K562 (cell line): ENCODE results near the gene ATF5. TPM values are rescaled to one million over a fixed set of nuclear protein-coding genes. Genes with fewer than 3 reads are reported as not detected.

Source experiments
- CBFA2T2 ChIP-seq: fragments of 450-650 bp; conservative IDR thresholded peaks from 2 replicates; pipeline ENCODE4 v1.6.1; 2017; ENCODE audit warnings: mild to moderate bottlenecking
- CEBPG ChIP-seq, 3 experiments: fragments of 200-800 bp in 1 of 3; sonication (Bioruptor generic) in 1 of 3; sonication (generic) in 1 of 3; formaldehyde crosslinking in 1 of 3; IDR thresholded peaks in 2 of 3; conservative IDR thresholded peaks in 1 of 3; 2 replicates each; pipeline versions ENCODE4 v1.6.1 to v1.8.0; 2016 to 2022; ENCODE audit warnings: missing compliant biosample characterization in 2 of 3, missing genetic modification characterization in 2 of 3, mild to moderate bottlenecking in 1 of 3, missing genetic modification reagents in 1 of 3
- KDM4B ChIP-seq, 2 experiments: fragments of 450-650 bp in 1 of 2; sonication (generic) in 1 of 2; IDR thresholded peaks; 2 replicates each; pipeline ENCODE4 v1.6.1; 2016 to 2017; ENCODE audit warnings: borderline replicate concordance in 2 of 2, antibody characterized with exemption in 1 of 2, low read depth in 1 of 2, mild to moderate bottlenecking in 1 of 2
- KLF16 ChIP-seq: IDR thresholded peaks from 2 replicates; pipeline ENCODE4 v1.6.1; 2016; ENCODE audit warnings: antibody characterized with exemption
- NONO ChIP-seq, 2 experiments: fragments of 200-400 bp in 1 of 2; fragments of 450-650 bp in 1 of 2; formaldehyde crosslinking in 1 of 2; IDR thresholded peaks; 2 replicates each; pipeline ENCODE4 v1.6.1; 2017; ENCODE audit warnings: low read depth in 2 of 2, mild to moderate bottlenecking in 2 of 2, moderate library complexity in 2 of 2, low read length in 1 of 2
- NR4A1 ChIP-seq, 2 experiments: fragments of 250-450 bp in 1 of 2; fragments of 450-650 bp in 1 of 2; sonication (Bioruptor Pico) in 1 of 2; IDR thresholded peaks; 2 replicates each; pipeline versions ENCODE4 v1.4.0 to v1.6.1; 2016 to 2020; ENCODE audit warnings: mild to moderate bottlenecking in 2 of 2, missing compliant biosample characterization in 1 of 2, missing genetic modification characterization in 1 of 2, moderate library complexity in 1 of 2
- RFX5 ChIP-seq: IDR thresholded peaks from 2 replicates; pipeline ENCODE4 v1.6.1; 2011; ENCODE audit warnings: low read depth, mild to moderate bottlenecking, improper control_type of control experiment, low read length
- SMAD2 ChIP-seq: fragments of 150-350 bp; IDR thresholded peaks from 2 replicates; pipeline ENCODE4 v1.6.1; 2014; ENCODE audit warnings: low read depth, mild to moderate bottlenecking, low read length
- SMARCE1 ChIP-seq: fragments of 450-650 bp; IDR thresholded peaks from 2 replicates; pipeline ENCODE4 v1.7.1; 2016; ENCODE audit warnings: mild to moderate bottlenecking
- TBP ChIP-seq: optimal IDR thresholded peaks from 2 replicates; pipeline ENCODE3; 2011; ENCODE audit warnings: low read depth, low read length, improper control_type of control experiment
- XRCC3 ChIP-seq: fragments of 450-650 bp; IDR thresholded peaks from 2 replicates; pipeline ENCODE4 v1.6.1; 2017; ENCODE audit warnings: mild to moderate bottlenecking, moderate library complexity
- XRCC4 ChIP-seq: IDR thresholded peaks from one replicate; pipeline ENCODE4 v1.6.1; 2011; ENCODE audit not compliant: insufficient read depth, insufficient read length; ENCODE audit errors: extremely low read depth
- ZNF408 ChIP-seq: fragments of 250-450 bp; sonication (Bioruptor Pico); IDR thresholded peaks from 2 replicates; pipeline ENCODE4 v1.4.0; 2020; ENCODE audit warnings: low read depth, mild to moderate bottlenecking, moderate library complexity
- ZNF589 ChIP-seq: fragments of 200-800 bp; sonication (Bioruptor generic); IDR thresholded peaks from 2 replicates; pipeline ENCODE4 v1.6.1; 2016; ENCODE audit warnings: low read depth, missing genetic modification characterization, missing compliant biosample characterization
- ZSCAN29 ChIP-seq: fragments of 450-650 bp; IDR thresholded peaks from 2 replicates; pipeline ENCODE4 v1.6.1; 2017
- polyA plus RNA-seq, 8 experiments: library from polyadenylated mRNA; depleted of rRNA in 4 of 8; stranded (reverse) in 5 of 8; unstranded in 3 of 8; fragments of >200 nt; fragmentation: Nextera tagmentation in 2 of 8; fragmentation: Illumina TruSeq in 1 of 8; extraction: Ambion mirVana in 2 of 8; extraction: Trizol in 1 of 8; gene quantifications; 2 replicates each; pipeline versions ENCODE4 v1.2.1 to v1.2.3, GENCODE V29; 2011 to 2014; ENCODE audit warnings: inconsistent platforms in 1 of 8, missing spikeins in 1 of 8
- total RNA-seq, 7 experiments: library from RNA; depleted of rRNA in 6 of 7; stranded (reverse); fragments of >200 nt in 6 of 7; fragmentation: Illumina TruSeq in 2 of 7; extraction: Trizol in 2 of 7; gene quantifications; 2 replicates each; pipeline versions ENCODE4 v1.2.1 to v1.2.3, GENCODE V29; 2011 to 2021; ENCODE audit warnings: low replicate concordance in 1 of 7
- TF ChIP-seq, protein P1 (sequence below), 2 experiments: IDR thresholded peaks; 2 replicates each; pipeline ENCODE4 v1.6.1; 2011; ENCODE audit warnings: borderline replicate concordance in 1 of 2, control low read depth in 1 of 2, low read depth in 1 of 2, low read length in 1 of 2, mild to moderate bottlenecking in 1 of 2, mixed read lengths in 1 of 2, moderate library complexity in 1 of 2; ENCODE audit not compliant: insufficient read depth in 1 of 2, insufficient read length in 1 of 2, poor library complexity in 1 of 2, severe bottlenecking in 1 of 2; ENCODE audit errors: extremely low read depth in 1 of 2
- TF ChIP-seq, protein P2 (sequence below): fragments of 450-650 bp; IDR thresholded peaks from 2 replicates; pipeline ENCODE4 v1.6.1; 2018; ENCODE audit warnings: mild to moderate bottlenecking, low read depth; ENCODE audit not compliant: partially characterized antibody
- TF ChIP-seq, protein P3 (sequence below): sonication (generic); formaldehyde crosslinking; IDR thresholded peaks from 2 replicates; pipeline ENCODE4 v1.4.0; 2020; ENCODE audit warnings: mild to moderate bottlenecking, missing genetic modification reagents

Gene ATF5
- total and polyA plus RNA-seq, 9 of the 15 experiments (the other 6 are each of a cell fraction or from before 2014, with no cell fraction given) = 3.0 to 57.6 (median 11.1) TPM

DNA sequence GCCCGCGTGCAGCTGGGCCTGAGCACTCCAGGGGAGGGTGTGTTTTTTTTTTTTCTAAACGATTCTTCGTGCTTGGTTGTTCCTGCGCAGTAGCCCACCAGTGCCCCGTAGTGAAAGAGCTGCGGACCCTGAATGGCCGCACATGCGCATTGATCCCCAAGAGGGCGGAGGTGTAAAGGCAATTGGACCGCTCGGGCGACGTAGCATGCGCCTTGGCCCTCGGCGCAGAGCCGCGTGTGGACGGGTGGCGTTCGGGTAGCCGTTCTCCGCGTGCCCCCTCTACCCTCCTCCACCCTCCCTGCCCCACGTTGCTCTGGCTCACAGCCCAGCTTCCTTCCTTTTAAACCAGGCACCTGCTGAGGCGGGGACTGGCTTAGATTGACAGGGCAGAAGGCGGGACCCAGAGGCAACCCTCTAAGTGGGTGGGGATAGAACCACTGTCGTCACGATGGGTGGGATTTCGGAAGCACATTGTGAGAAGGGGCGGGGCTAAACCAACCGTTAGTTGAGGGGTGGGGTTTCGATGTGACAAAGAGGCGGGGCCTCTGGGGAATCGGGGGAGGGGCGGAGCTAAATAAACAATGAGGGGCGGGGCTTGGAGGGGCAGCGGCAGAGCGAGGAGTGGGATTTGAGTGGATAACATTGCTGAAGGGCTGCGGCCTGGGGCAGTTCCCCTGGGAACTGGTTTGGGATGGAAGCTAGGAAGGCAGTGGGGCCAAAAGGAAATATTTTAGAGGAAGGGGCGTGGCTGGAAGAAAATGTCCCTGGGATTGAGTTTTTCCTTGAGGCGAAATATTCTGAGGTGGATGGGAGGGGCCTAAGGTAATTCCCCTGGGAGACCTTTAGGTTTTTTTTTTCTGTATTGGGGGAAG lies 842 bp downstream of the ATF5 start (continued):
- TF ChIP-seq SMARCE1 = peak; percentile 22; the same call in 1 of the 2 replicates
- TF ChIP-seq NR4A1 (CRISPR knock-in tag; IDR thresholded peaks at IDR 0.05) = no peak
- no peak for TF ChIP-seq NR4A1 (tag; IDR thresholded peaks at IDR 0.05)
- TF ChIP-seq, protein P1, sequence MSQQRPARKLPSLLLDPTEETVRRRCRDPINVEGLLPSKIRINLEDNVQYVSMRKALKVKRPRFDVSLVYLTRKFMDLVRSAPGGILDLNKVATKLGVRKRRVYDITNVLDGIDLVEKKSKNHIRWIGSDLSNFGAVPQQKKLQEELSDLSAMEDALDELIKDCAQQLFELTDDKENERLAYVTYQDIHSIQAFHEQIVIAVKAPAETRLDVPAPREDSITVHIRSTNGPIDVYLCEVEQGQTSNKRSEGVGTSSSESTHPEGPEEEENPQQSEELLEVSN (IDR thresholded peaks at IDR 0.05; ENCODE audit: borderline replicate concordance in 1 of 2, extremely low read depth in 1 of 2, insufficient read depth in 1 of 2, insufficient read length in 1 of 2, low read depth in 1 of 2, low read length in 1 of 2, poor library complexity in 1 of 2, severe bottlenecking in 1 of 2) = no peak
- no peak; a peak in 1 of 4 replicates for TF ChIP-seq KDM4B (IDR thresholded peaks at IDR 0.05; ENCODE audit: borderline replicate concordance in 2 of 2, low read depth in 1 of 2)
- TF ChIP-seq, protein P2, sequence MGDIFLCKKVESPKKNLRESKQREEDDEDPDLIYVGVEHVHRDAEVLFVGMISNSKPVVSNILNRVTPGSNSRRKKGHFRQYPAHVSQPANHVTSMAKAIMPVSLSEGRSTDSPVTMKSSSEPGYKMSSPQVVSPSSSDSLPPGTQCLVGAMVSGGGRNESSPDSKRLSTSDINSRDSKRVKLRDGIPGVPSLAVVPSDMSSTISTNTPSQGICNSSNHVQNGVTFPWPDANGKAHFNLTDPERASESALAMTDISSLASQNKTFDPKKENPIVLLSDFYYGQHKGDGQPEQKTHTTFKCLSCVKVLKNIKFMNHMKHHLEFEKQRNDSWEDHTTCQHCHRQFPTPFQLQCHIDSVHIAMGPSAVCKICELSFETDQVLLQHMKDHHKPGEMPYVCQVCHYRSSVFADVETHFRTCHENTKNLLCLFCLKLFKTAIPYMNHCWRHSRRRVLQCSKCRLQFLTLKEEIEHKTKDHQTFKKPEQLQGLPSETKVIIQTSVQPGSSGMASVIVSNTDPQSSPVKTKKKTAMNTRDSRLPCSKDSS = no peak
- no peak for TF ChIP-seq ZNF408
- TF ChIP-seq RFX5 = no peak
- 0 out of 2 replicates have a peak, but pooled peaks have one; percentile 3 for TF ChIP-seq CEBPG (CRISPR knock-in tag; IDR thresholded peaks at IDR 0.05)
- TF ChIP-seq CEBPG (tag; conservative IDR thresholded peaks at IDR 0.05 in 1 of 2, IDR thresholded peaks at IDR 0.05 in 1 of 2) = no peak
- no peak for TF ChIP-seq XRCC3
- TF ChIP-seq ZNF589 (CRISPR knock-in tag) = no peak
- no peak for TF ChIP-seq KLF16
- no peak for TF ChIP-seq XRCC4
- TF ChIP-seq ZSCAN29 = no peak
- TF ChIP-seq CBFA2T2 = no peak
- TF ChIP-seq, protein P3, sequence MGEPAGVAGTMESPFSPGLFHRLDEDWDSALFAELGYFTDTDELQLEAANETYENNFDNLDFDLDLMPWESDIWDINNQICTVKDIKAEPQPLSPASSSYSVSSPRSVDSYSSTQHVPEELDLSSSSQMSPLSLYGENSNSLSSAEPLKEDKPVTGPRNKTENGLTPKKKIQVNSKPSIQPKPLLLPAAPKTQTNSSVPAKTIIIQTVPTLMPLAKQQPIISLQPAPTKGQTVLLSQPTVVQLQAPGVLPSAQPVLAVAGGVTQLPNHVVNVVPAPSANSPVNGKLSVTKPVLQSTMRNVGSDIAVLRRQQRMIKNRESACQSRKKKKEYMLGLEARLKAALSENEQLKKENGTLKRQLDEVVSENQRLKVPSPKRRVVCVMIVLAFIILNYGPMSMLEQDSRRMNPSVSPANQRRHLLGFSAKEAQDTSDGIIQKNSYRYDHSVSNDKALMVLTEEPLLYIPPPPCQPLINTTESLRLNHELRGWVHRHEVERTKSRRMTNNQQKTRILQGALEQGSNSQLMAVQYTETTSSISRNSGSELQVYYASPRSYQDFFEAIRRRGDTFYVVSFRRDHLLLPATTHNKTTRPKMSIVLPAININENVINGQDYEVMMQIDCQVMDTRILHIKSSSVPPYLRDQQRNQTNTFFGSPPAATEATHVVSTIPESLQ (CRISPR knock-in tag) = no peak
- no peak for TF ChIP-seq SMAD2
- TF ChIP-seq TBP = peak; percentile 98
- TF ChIP-seq NONO (IDR thresholded peaks at IDR 0.05; ENCODE audit: low read depth in 2 of 2, low read length in 1 of 2) = peak in 1 of 2 experiments; percentile 45; a peak in 2 of 4 replicates
